Measurements from ENCODE around the gene CHDH.

CHDH gene

DNA sequence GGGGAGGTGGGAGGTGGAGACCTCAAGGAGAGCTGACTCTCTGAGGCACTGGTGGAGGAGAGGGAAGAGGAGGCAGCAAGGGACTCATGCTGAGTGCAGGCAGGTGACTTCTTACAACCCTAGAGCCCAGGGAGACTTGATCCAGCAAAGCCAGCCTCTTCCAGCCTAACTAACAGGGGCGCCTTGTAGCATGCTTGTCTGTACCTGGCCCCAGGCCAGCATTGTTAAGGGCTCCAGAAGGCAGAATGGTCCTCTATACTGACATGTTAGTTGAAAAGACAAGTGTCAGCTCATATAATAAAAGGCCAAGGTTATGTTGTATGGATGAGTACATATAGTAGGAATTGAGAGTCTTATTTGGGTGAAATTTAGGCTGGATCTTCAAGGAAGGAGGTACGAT lies 65.4 kb downstream of the CHDH start:
- no peak for DNase-seq

DNA sequence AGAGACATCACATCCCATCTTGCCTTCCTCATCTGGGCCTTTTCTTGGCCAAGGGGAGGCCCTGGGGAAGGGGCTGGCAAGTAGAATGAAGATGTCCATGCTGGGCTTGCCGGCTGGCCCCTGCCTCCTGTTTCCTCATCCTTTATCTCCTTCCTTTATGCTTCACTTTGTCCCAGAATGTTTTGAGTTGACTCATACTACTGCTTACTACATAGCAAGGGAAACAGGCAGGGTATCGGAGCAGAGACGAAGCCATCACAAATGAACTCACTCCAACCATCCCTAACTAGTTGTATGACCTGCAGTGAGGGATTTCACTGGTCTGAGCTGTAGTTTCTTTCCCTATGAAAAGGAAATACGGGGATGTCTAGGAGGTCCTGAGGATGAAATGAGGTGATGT lies 66.0 kb downstream of the CHDH start:
- DNase-seq = no peak

DNA sequence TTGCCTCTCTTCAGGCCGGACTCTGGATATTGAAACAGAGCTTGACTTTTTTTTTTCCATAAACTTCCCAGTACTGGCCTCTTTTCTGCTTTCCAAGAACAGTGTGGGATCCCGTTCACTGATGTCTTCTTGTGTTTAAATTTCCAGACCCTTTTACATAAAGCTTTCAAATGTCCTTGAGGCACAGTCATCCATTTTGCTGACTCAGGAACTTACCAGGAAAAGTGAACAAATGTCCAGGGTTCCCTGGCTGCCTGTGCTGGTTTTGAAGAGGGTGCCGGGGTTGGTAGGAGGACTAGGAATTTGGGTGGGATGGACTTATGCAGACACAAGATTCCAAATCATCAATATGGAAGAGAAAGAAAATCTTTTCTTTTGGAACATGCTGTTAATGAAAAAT lies 68.1 kb downstream of the CHDH start:
- DNase-seq = no peak

DNA sequence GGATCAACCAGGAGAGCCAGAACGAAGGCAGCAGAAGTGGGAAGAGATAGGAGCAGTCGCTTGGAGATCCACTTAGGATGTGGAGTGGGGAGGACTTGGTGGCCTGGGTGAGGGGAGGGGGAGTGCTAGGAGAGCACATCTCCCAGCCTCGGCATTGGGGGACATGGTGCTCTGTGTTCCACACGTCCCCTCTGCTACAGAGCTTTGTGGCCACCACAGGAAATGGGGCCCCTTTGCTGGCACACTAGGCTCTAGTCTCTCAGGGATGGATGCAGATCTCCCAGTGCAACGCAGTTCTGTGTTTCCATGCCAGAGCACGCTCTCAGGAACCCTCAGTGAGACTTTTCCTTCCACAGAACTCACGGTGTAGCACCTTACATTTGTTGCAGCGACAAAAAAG lies 68.8 kb downstream of the CHDH start:
- DNase-seq = no peak

DNA sequence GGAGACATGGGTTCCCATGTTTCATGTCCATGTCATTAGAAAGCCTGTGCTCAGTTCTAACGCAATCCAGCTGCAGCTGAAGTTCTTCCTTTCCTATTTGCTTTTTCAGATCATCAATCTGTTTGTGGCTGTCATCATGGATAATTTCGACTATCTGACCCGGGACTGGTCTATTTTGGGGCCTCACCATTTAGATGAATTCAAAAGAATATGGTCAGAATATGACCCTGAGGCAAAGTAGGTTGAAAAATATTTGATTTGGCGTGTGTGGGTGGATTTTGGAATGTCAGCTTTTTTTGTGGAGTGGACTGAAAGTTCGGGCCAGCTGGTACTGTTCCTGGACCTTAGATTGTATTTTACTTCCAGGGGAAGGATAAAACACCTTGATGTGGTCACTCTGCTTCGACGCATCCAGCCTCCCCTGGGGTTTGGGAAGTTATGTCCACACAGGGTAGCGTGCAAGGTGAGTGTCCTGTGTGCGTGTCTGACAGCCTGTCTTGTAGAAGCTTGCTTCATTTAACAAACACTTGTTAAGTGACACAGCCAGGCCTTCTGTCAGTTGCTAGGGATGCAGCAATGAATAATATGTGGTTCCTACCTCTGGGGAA lies 69.6 kb downstream of the CHDH start:
- DNase-seq = no peak

DNA sequence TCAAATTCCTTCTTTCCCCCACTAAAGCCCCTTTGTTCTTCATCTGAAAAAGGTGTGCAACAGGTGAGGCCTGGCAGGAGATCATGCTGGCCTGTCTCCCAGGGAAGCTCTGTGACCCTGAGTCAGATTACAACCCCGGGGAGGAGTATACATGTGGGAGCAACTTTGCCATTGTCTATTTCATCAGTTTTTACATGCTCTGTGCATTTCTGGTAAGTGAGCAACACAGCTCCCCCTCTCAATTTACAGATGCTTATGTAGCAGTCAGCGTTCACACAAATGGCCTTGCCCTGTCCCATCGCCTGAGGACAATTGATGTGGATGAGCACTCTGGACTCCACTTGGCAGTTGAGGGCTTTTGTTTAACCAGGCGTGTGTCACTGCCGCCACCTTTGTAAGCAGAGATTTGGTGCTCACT lies 70.4 kb downstream of the CHDH start:
- no peak for DNase-seq

DNA sequence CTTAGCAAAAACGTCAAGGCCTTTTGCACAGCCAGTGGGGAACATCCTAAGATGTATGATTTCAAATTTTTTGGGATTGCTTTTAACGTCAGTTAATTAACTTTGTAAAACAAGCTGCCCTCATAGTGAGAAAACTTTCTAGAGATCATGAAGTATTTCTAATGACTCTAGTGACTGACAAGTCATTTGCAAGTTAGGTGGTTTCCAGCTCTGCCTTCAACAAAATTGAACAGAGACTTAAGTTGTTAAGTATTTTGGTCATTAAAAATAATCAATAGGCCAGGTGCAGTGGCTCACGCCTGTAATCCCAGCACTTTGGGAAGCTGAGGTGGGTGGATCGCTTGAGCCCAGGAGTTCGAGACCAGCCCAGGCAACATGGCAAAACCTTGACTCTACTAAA lies 71.2 kb downstream of the CHDH start:
- DNase-seq = no peak

DNA sequence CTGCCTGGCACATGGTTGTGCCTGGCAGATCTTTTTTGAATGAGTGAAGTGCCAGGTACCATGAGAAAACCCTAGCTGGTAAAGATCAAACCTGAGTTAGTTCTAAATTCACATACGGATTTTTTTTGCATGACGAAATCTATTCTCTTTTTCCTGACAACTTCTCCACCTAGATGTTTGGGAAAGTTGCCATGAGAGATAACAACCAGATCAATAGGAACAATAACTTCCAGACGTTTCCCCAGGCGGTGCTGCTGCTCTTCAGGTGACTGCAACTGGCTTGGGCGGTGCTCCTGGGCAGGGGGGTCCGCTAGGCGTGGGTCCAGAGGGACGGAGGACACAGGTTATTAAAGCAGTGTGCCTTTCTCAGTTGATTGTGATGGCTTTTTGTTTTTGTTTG lies 71.8 kb downstream of the CHDH start:
- DNase-seq = no peak

DNA sequence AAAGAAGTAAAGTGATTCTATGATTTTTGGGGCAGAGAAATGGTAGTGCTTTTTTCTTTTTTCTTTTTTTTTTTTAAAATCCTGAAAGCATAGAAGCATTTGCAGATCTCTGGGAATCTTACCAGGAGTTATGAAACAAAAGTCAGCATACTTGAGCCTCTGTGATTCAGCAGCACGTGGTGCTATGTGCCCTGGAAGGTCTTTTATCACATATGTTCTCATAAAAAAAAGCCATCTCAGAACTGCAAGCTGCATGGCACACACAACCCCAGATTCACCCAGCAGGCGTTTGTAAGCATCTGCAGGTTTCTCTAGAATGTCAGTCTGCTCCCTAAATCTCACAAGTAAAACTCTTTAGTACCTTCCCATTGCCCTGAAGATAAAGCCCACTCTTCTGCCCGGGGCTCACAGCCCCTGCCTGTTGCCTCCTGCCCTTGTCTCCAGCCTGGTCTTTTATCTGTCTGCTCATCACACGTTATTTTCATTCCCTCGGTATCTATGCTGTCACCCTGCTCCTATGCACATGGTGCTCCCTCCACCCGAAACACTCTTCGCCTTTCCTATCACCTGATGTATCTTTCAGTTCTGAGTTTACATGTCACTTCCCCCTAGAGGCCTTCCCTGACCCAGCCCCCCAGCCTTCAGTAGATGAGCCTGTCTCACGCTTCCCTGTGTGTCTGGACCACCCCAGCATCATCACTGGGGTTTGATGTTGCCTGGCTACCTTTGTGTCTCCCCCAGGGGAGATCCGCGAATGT lies 72.4 kb downstream of the CHDH start:
- DNase-seq = no peak

DNA sequence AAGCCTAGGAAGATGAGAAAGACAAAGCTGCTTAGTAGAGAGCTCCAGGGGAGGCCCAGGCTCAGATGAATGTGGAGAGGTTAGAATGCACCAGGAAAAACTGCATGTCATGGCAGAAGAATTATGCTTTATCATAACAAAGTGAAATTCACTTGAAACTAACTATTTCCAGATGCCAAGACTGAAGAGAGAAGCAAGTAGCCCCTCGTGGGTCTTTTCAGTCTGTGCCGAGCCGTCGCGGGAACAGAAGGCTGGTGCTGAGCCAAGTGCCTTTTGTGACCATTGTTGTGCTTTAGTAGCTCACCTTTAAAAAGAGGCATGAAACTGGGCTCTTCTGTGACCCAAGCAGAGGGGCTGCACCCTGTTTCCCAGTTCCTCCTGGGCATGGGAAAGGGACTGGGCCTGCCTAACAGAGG lies 73.2 kb downstream of the CHDH start:
- DNase-seq = no peak

DNA sequence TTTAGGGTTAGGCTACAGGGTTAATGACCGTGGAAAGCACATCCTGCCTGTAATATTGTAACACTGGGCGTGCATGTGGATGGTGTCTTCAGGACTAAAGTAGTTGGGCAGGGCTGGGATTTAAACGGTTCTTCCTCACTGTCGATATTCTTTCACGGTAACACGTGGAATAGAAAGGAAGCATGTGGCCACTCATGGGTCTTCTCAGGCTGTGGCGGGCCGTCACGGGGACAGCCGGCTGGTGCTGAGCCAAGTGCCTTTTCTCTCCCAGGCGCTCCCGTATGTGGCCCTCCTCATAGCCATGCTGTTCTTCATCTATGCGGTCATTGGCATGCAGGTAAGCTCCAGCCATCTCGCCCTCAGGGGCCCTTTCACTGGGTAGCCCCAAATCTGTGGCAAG lies 73.7 kb downstream of the CHDH start:
- no peak for DNase-seq

DNA sequence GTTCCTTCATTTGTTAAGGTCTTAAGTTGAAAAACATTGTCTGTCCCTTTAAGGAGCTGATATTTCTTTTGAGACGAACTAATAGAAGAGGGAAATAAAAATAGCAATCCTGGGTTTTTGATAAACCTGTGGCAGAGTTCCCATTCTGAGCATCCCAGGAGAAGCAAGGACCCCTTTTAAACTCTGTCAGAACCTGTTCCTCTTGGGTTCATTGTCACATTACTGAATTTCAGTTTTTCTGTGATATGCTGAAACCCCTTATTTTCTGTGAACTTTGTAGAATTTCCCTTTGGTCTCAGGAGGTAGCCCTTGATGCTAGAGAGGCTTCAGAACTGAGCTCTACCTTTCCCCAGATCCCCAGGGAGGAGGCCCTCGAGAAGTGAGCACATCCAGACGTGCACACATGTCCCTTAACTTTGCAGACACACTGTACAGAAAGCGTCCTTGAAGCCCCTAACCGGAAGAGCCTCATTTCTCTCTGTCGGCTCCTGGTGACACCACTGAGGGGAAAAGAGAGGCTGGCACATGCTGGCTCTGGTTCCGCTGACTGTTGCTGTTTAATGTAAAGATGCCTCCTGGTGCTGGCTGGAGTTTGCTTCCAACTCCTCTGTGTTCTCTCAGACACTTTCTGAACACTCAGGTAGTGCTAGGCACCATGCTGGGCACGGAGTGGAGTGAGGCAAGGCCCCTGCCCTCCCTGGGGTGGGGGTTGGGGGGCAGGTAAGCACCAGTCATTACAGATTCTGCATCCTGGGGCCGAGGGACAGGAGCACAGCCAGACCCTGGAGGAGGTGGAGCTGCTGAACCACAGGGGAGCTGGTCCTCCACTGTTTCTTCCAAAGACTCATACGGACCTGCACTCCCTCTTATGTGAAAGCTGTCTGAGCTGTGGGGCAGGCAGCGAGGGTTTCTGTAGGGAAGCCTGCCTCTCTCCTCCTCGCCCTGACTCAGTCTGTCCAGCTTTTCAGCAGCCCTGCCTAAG lies 77.5 kb downstream of the CHDH start:
- DNase-seq = no peak

DNA sequence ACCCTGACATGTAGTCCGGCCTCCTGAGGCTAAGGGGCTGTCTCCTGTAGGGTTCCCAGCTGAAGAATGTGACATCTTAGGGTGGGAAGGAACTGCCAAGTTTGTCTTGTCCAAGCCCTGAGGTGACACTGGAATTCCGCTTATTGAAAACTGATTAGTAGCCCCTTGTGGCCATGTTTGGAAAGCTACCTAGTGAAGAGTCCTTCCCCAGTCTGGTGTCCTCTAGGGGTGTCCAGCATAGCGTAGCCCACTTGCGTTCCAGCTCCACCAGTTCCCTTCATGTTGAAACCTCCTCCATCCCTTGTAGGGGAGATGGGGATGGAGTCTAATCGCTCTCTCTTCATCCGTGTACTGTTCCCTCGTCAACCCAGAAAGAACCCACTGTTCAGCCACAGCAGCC lies 79.5 kb downstream of the CHDH start:
- no peak for DNase-seq

DNA sequence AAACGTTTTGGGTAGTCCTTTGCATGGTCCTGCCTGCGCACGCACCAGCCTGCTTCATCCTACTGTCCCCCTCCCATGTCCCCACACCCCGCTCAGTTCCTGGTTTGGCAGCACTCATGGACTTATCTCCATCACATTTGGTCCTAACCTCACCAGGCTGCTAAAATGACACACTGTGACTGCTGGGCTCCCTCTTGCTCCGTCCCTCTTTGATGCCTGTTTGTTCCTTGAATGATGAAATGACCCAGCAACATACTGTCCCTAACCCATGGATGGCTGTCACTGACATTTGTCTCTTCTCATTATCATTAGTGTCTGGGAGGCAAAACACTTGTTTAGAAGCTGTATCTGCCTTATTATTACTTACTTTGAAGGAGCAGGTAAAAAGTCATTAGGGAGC lies 80.5 kb downstream of the CHDH start:
- no peak for DNase-seq

DNA sequence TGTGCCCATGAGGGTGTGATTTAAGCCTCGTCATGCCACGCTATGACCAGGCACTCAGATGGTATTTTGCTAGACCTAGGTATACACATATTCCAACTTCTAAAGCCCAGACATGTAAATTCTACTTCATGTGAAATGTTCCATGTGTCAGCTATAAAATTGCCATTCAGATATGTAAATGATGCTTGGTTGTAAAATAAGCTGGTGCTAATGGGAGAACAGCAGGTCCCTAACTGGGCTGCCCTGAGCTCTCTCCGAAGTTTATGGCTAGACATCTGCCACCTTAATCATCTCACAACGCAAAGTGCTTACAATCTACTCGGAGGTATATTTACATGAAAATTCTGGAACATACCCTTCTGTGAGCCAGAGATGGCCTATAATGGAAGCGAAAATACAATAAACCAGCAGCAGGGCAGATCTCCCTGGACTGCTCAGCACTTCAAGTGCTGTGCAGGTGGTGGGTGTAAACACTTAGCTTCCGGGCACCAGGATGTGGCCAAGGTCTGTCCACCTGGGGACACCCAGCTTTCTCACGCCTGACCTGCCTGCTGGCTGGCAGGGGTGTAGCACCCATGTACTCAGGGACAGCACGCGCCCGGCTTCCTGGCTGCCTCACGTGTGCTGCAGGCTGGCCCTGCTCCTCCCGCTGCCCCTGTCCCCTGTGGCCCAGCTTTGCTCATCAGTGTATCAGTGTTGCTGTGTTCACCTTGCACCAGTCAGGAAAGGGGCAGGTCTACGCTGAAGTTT lies 82.0 kb downstream of the CHDH start:
- DNase-seq = no peak

DNA sequence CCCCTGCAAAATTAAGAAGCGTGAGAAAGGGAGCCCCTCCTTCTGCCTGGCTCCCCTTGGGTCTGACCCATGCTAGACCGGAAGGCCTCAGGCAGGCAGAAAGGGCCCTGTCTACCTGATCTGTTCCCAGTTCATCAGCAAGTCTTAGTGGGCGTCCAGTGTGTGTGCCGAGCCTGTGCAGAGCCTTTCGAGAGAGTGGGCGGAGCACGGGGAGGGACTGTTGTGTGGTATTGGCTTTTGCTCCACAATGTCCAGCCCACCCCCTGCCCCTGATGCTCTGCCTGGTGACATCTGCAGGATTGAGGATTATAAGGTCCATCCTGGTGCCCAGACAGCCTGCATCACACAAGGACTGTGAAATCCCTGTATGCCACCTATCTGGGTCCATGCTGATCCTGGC lies 82.9 kb downstream of the CHDH start:
- DNase-seq = no peak

Measured in CD4-positive, alpha-beta T cell treated with Interleukin-15 for 1 hour (primary cell).